ENCODE data around the gene SENP7.

The SENP7 gene

DNA sequence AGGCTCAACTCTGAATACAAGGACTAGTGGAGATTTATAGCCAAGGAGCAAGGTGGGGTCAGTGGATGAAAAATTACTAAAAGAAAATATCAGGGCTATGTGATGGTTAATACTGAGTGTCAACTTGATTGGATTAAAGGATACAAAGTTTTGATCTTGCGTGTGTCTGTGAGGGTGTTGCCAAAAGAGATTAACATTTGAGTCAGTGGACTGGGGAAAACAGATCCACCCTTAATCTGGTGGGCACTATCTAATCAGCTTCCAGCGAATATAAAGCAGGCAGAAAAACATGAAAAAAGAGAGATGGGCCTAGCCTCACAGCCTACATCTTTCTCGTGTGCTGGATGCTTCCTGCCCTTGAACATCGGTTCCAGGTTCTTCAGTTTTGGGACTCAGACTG lies 14.4 kb upstream of the SENP7 start:
- Histone ChIP-seq H3K9me3 (ENCODE audit: insufficient read depth, low read length) (no peaks in the 10 kb centered on the region; the same call in 1 of the 2 replicates), H3K4me3 (ENCODE audit: low read length) (no peak overlapping the region), H3K27me3 (ENCODE audit: low read depth, low read length) (no peaks in the 10 kb centered on the region), H3K9ac (ENCODE audit: low read length) (no peak overlapping the region), H3K36me3 (replicated peaks; ENCODE audit: low read depth, low read length) (peaks cover 8% of the 10 kb centered on the region), H3K27ac (ENCODE audit: low read length) (no peak overlapping the region), H3K4me2 (ENCODE audit: low read length) (no peak overlapping the region), H4K20me1 (ENCODE audit: insufficient read depth, low read length) (no peaks in the 10 kb centered on the region), H3K79me2 (ENCODE audit: low read length) (no peaks in the 10 kb centered on the region), H3K4me1 (ENCODE audit: low read length) (peaks cover 5% of the 10 kb centered on the region), H2AFZ (ENCODE audit: low read depth, low read length) (no peak overlapping the region)
- TF ChIP-seq, protein P1, sequence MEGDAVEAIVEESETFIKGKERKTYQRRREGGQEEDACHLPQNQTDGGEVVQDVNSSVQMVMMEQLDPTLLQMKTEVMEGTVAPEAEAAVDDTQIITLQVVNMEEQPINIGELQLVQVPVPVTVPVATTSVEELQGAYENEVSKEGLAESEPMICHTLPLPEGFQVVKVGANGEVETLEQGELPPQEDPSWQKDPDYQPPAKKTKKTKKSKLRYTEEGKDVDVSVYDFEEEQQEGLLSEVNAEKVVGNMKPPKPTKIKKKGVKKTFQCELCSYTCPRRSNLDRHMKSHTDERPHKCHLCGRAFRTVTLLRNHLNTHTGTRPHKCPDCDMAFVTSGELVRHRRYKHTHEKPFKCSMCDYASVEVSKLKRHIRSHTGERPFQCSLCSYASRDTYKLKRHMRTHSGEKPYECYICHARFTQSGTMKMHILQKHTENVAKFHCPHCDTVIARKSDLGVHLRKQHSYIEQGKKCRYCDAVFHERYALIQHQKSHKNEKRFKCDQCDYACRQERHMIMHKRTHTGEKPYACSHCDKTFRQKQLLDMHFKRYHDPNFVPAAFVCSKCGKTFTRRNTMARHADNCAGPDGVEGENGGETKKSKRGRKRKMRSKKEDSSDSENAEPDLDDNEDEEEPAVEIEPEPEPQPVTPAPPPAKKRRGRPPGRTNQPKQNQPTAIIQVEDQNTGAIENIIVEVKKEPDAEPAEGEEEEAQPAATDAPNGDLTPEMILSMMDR (IDR thresholded peaks at IDR 0.05; ENCODE audit: low read depth, low read length): no peak
- TF ChIP-seq EZH2phosphoT487 (IDR thresholded peaks at IDR 0.05; ENCODE audit: low read depth): no peak

DNA sequence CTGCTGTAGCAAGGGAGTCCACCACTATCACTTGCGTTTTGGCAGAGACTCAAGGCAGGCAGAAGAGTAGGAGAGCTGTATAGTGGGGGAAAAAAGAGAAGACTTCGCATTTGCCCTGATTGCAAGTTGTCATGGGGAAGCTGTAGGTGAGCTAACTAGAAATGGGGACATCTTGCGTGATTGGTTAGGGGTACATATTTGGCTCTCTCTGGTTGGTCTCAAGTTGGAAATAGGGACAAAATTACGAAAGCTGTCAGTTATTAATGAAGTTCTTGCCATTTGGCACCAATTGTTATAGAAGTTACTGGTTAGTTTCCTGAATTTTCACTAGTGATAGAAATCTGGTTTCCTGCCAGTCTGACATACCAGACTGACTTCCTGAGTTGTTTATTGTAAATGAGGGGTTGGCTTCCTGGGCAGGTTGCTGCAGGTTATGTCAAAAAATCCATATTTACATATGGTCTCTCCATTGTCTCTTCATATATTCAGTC lies 8.2 kb upstream of the SENP7 start:
- Histone ChIP-seq H3K9ac (ENCODE audit: low read length) (no peak overlapping the region), H3K9me3 (ENCODE audit: insufficient read depth, low read length) (no peaks in the 10 kb centered on the region), H3K36me3 (replicated peaks; ENCODE audit: low read depth, low read length) (peaks cover 11% of the 10 kb centered on the region), H3K4me3 (ENCODE audit: low read length) (no peak overlapping the region), H4K20me1 (ENCODE audit: insufficient read depth, low read length) (no peaks in the 10 kb centered on the region), H3K79me2 (ENCODE audit: low read length) (peaks cover 19% of the 10 kb centered on the region), H3K4me2 (ENCODE audit: low read length) (no peak overlapping the region), H3K27me3 (ENCODE audit: low read depth, low read length) (no peaks in the 10 kb centered on the region), H3K4me1 (ENCODE audit: low read length) (peaks cover 41% of the 10 kb centered on the region), H3K27ac (ENCODE audit: low read length) (no peak overlapping the region), H2AFZ (ENCODE audit: low read depth, low read length) (no peak overlapping the region)
- TF ChIP-seq, protein P1 (IDR thresholded peaks at IDR 0.05; ENCODE audit: low read depth, low read length): no peak
- TF ChIP-seq EZH2phosphoT487 (IDR thresholded peaks at IDR 0.05; ENCODE audit: low read depth): no peak

DNA sequence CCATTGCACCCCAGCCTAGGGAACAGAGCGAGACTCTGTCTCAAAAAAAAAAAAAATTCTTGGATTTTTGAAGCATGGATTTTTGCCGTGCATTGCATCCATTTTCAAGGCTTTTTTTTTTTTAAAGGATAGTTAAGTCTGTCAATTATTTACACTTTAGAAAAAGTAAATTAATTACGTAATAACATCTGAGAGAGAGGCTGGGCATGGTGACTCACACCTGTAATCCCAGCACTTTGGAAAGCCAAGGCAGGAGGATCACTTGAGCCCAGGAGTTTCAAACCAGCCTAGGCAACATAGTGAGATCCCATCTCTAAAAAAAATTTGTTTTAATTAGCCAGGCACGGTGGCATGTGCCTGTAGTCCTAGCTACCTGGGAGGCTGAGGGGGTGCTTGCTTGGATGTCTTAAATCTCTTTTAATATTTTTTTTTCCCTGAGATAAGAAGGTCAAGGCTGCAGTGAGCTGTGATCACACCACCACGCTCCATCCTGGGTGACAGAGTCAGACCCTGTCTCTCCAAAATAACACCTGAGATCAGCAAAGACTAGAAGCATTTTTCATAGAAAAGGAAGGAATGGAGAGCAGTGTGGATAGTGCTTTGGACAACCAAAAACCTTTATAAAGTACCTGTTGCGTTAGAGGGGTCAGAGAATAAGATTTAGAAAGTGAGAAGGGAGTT lies 6.8 kb upstream of the SENP7 start:
- TF ChIP-seq EZH2phosphoT487 (IDR thresholded peaks at IDR 0.05; ENCODE audit: low read depth): no peak
- TF ChIP-seq, protein P1 (IDR thresholded peaks at IDR 0.05; ENCODE audit: low read depth, low read length): no peak
- Histone ChIP-seq H4K20me1 (ENCODE audit: insufficient read depth, low read length) (no peaks in the 10 kb centered on the region), H3K27me3 (ENCODE audit: low read depth, low read length) (no peaks in the 10 kb centered on the region), H3K27ac (ENCODE audit: low read length) (peak overlapping the region; percentile 99), H3K9me3 (ENCODE audit: insufficient read depth, low read length) (no peaks in the 10 kb centered on the region), H3K4me1 (ENCODE audit: low read length) (peaks cover 42% of the 10 kb centered on the region), H3K36me3 (replicated peaks; ENCODE audit: low read depth, low read length) (peaks cover 11% of the 10 kb centered on the region), H3K79me2 (ENCODE audit: low read length) (peaks cover 19% of the 10 kb centered on the region), H3K4me3 (ENCODE audit: low read length) (peak overlapping the region; percentile 87), H2AFZ (ENCODE audit: low read depth, low read length) (no peak overlapping the region), H3K4me2 (ENCODE audit: low read length) (peak overlapping the region; percentile 100), H3K9ac (ENCODE audit: low read length) (peak overlapping the region; percentile 98; the same call in 1 of the 2 replicates)

DNA sequence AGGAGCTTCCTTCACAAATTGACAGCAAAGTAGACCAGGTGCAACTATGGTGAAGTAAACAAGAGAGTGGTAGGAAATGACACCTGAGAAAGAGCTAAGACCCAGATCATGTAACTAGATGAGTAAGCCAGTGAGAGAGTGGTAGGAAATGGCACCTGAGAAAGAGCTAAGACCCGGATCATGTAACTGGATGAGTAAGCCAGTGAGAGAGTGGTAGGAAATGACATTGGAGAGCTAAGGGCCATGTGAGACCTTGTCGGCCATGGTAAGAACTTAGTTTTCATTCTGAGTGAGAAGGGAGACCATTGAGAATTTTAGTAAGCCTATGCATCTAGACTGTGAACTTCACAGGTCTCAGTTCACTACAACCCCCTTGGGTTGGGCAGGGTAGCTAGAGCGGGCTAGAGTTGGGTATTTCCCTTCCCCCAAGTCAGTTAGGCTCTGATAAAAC lies 5.4 kb upstream of the SENP7 start:
- peak overlapping the region; percentile 100 for H3K4me2 ChIP-seq (ENCODE audit: low read length)
- no peaks in the 10 kb centered on the region for H3K27me3 ChIP-seq (ENCODE audit: low read depth, low read length)
- peak overlapping the region; percentile 98 for H3K9ac ChIP-seq (ENCODE audit: low read length)
- peaks cover 19% of the 10 kb centered on the region for H3K79me2 ChIP-seq (ENCODE audit: low read length)
- TF ChIP-seq, protein P1 (IDR thresholded peaks at IDR 0.05; ENCODE audit: low read depth, low read length): no peak
- no peak for TF ChIP-seq EZH2phosphoT487 (IDR thresholded peaks at IDR 0.05; ENCODE audit: low read depth)
- H2AFZ ChIP-seq (ENCODE audit: low read depth, low read length): peak overlapping the region; percentile 91
- peak overlapping the region; percentile 87 for H3K4me3 ChIP-seq (ENCODE audit: low read length)
- peak overlapping the region; percentile 99 for H3K27ac ChIP-seq (ENCODE audit: low read length)
- H4K20me1 ChIP-seq (ENCODE audit: insufficient read depth, low read length): no peaks in the 10 kb centered on the region
- H3K36me3 ChIP-seq (replicated peaks; ENCODE audit: low read depth, low read length): peaks cover 11% of the 10 kb centered on the region
- no peaks in the 10 kb centered on the region for H3K9me3 ChIP-seq (ENCODE audit: insufficient read depth, low read length)
- peaks cover 47% of the 10 kb centered on the region for H3K4me1 ChIP-seq (ENCODE audit: low read length)
